K562 (cell line): ENCODE data around the gene NPFF. TPM values are rescaled to one million over a fixed set of nuclear protein-coding genes. Genes with fewer than 3 reads are reported as not detected.
A peak's percentile ranks its signal among the peaks of the same experiment; 100 is the strongest.

Experiments used
- CC2D1A ChIP-seq: fragments of 450-650 bp; IDR thresholded peaks from 2 replicates; pipeline ENCODE4 v1.6.1; 2017; ENCODE audit warnings: mild to moderate bottlenecking
- ELF1 ChIP-seq: fragments of 200-800 bp; sonication (Bioruptor generic); IDR thresholded peaks from 2 replicates; pipeline ENCODE4 v1.6.1; 2016; ENCODE audit warnings: missing genetic modification characterization, missing compliant biosample characterization
- ERF ChIP-seq: fragments of 450-650 bp; formaldehyde crosslinking; IDR thresholded peaks from 2 replicates; pipeline ENCODE4 v1.4.0; 2020; ENCODE audit warnings: mild to moderate bottlenecking, mixed read lengths
- EZH2 ChIP-seq: IDR thresholded peaks from 2 replicates; pipeline ENCODE4 v1.6.1; 2012; ENCODE audit warnings: low read depth, mild to moderate bottlenecking, inconsistent platforms, low read length, borderline replicate concordance
- GABPB1 ChIP-seq: sonication (generic); formaldehyde crosslinking; IDR thresholded peaks from 2 replicates; pipeline ENCODE4 v1.8.0; 2022; ENCODE audit warnings: mild to moderate bottlenecking, missing genetic modification reagents
- GMEB1 ChIP-seq: fragments of 250-450 bp; sonication (Bioruptor Pico); IDR thresholded peaks from 2 replicates; pipeline ENCODE4 v1.4.0; 2020; ENCODE audit warnings: mild to moderate bottlenecking
- HDGF ChIP-seq: fragments of 450-650 bp; IDR thresholded peaks from 2 replicates; pipeline ENCODE4 v1.6.1; 2016
- JUND ChIP-seq, 2 experiments: IDR thresholded peaks; 2 replicates in 1 of 2; 3 replicates in 1 of 2; pipeline ENCODE4 v1.6.1; 2011; ENCODE audit warnings: borderline replicate concordance in 2 of 2, low read depth in 2 of 2, low read length in 2 of 2, improper control_type of control experiment in 1 of 2, missing biosample characterization in 1 of 2, missing genetic modification characterization in 1 of 2, missing genetic modification reagents in 1 of 2
- MCM5 ChIP-seq: fragments of 450-650 bp; IDR thresholded peaks from 2 replicates; pipeline ENCODE4 v1.6.1; 2016; ENCODE audit warnings: low read depth
- MEIS2 ChIP-seq: fragments of 450-650 bp; IDR thresholded peaks from 2 replicates; pipeline ENCODE4 v1.6.1; 2014; ENCODE audit warnings: mild to moderate bottlenecking; ENCODE audit not compliant: partially characterized antibody
- RAD21 ChIP-seq, 2 experiments: fragments of 250-450 bp in 1 of 2; fragments of 450-650 bp in 1 of 2; sonication (Bioruptor Pico) in 1 of 2; formaldehyde crosslinking in 1 of 2; IDR thresholded peaks in 1 of 2; conservative IDR thresholded peaks in 1 of 2; 2 replicates each; pipeline versions ENCODE4 v1.4.0 to v1.8.0; 2020 to 2022; ENCODE audit warnings: mild to moderate bottlenecking in 2 of 2, moderate library complexity in 1 of 2
- SP1 ChIP-seq: sonication (generic); formaldehyde crosslinking; IDR thresholded peaks from 2 replicates; pipeline ENCODE4 v1.8.1; 2022; ENCODE audit warnings: mild to moderate bottlenecking, missing genetic modification reagents
- TFAP4 ChIP-seq: sonication (generic); formaldehyde crosslinking; IDR thresholded peaks from 2 replicates; pipeline ENCODE4 v1.8.0; 2022; ENCODE audit warnings: missing genetic modification reagents, mild to moderate bottlenecking, moderate library complexity, borderline replicate concordance
- ZFP91 ChIP-seq: sonication (generic); formaldehyde crosslinking; IDR thresholded peaks from 2 replicates; pipeline ENCODE4 v1.8.0; 2022; ENCODE audit warnings: mild to moderate bottlenecking, missing genetic modification reagents
- ZMIZ1 ChIP-seq, 2 experiments: fragments of 150-350 bp in 1 of 2; IDR thresholded peaks; 2 replicates each; pipeline ENCODE4 v1.6.1; 2012 to 2016; ENCODE audit warnings: low read depth in 2 of 2, low read length in 2 of 2, mild to moderate bottlenecking in 1 of 2, moderate library complexity in 1 of 2
- ZNF143 ChIP-seq: sonication (generic); formaldehyde crosslinking; IDR thresholded peaks from 2 replicates; pipeline ENCODE4 v1.9.0; 2022; ENCODE audit warnings: mild to moderate bottlenecking, missing genetic modification reagents
- polyA plus RNA-seq, 8 experiments: library from polyadenylated mRNA; depleted of rRNA in 4 of 8; stranded (reverse) in 5 of 8; unstranded in 3 of 8; fragments of >200 nt; fragmentation: Nextera tagmentation in 2 of 8; fragmentation: Illumina TruSeq in 1 of 8; extraction: Ambion mirVana in 2 of 8; extraction: Trizol in 1 of 8; gene quantifications; 2 replicates each; pipeline versions ENCODE4 v1.2.1 to v1.2.3, GENCODE V29; 2011 to 2014; ENCODE audit warnings: inconsistent platforms in 1 of 8, missing spikeins in 1 of 8
- total RNA-seq, 7 experiments: library from RNA; depleted of rRNA in 6 of 7; stranded (reverse); fragments of >200 nt in 6 of 7; fragmentation: Illumina TruSeq in 2 of 7; extraction: Trizol in 2 of 7; gene quantifications; 2 replicates each; pipeline versions ENCODE4 v1.2.1 to v1.2.3, GENCODE V29; 2011 to 2021; ENCODE audit warnings: low replicate concordance in 1 of 7

NPFF gene
- total and polyA plus RNA-seq, 9 of the 15 experiments (the other 6 are each of a cell fraction or from before 2014, with no cell fraction given): 0.15 to 1.2 (median 0.55) TPM; not detected in 6

GRCh38 chr12:53508534-53509170, 1.4 kb upstream of the NPFF start (continued):
- TF ChIP-seq JUND (IDR thresholded peaks at IDR 0.05; ENCODE audit: borderline replicate concordance, low read depth, low read length) (peak; percentile 58), JUND (tag; IDR thresholded peaks at IDR 0.05; ENCODE audit: borderline replicate concordance, low read depth, low read length) (no peak; the same call in 2 of the 3 replicates), ZNF143 (no peak), SP1 (CRISPR knock-in tag) (0 out of 2 replicates have a peak, but pooled peaks have one; percentile 48), RAD21 (CRISPR knock-in tag; conservative IDR thresholded peaks at IDR 0.05 in 1 of 2, IDR thresholded peaks at IDR 0.05 in 1 of 2) (peak; percentile 94 to 96), ERF (CRISPR knock-in tag) (no peak), GABPB1 (CRISPR knock-in tag) (0 out of 2 replicates have a peak, but pooled peaks have one; percentile 50), EZH2 (no peak), CC2D1A (peak; percentile 71; the same call in 1 of the 2 replicates), HDGF (no peak), MCM5 (no peak), TFAP4 (peak; percentile 51; the same call in 1 of the 2 replicates), GMEB1 (CRISPR knock-in tag) (0 out of 2 replicates have a peak, but pooled peaks have one; percentile 14), ZMIZ1 (IDR thresholded peaks at IDR 0.05; ENCODE audit: low read depth in 2 of 2, low read length in 2 of 2) (0 out of 4 replicates have a peak, but pooled peaks of 1 of the 2 experiments have one; percentile 29), ZFP91 (no peak), MEIS2 (no peak), ELF1 (tag) (peak; percentile 37; the same call in 1 of the 2 replicates)
